Stimulated activated CD4-positive, alpha-beta T cell treated with anti-CD3 and anti-CD28 coated beads, TNF-alpha, amount 100 ng/mL, for 48 hours (primary cell): Measurements from ENCODE around the gene SDC1.

Experiments used
- DNase-seq, 3 donors: peaks; one replicate each; pipeline ENCODE4 v3.0.0-alpha.2; 2020; ENCODE audit warnings: low read depth in 3 of 3

SDC1 gene

DNA sequence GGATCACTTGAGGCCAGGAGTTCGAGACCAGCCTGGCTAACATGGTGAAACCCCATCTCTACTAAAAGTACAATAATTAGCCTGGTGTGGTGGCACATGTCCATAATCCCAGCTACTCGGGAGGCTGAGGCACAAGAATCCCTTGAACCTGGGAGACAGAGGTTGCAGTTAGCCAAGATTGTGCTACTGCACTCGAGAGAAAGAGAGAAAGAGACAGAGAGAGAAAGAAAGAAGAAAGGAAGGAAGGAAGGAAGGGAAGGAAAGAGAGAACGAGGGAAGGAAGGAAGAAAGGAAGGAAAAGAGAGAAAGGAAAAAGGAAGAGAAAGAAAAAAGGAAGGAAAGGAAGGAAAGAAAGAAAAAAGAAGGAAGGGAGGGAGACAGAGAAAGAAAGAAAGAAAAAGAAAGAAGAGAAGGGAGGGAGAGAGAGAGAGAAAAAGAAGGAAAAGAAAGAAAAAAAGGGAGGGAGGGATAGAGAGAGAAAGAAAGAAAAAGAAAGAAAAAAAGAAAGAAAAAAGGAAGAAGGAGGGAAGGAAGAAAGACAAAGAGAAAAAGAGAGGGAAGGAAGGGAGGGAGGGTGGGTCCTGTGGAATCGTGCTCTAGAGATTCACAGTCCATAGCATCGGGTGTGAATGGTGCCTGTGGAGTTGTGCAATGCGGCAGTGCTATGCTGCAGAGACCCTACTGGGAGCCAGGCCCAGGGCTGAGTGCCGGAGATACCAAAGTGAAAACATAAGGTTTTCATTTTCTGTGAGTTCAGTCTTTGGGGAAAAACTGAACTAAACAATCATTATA lies 4.6 kb upstream of the SDC1 start:
- DNase-seq: no peak

DNA sequence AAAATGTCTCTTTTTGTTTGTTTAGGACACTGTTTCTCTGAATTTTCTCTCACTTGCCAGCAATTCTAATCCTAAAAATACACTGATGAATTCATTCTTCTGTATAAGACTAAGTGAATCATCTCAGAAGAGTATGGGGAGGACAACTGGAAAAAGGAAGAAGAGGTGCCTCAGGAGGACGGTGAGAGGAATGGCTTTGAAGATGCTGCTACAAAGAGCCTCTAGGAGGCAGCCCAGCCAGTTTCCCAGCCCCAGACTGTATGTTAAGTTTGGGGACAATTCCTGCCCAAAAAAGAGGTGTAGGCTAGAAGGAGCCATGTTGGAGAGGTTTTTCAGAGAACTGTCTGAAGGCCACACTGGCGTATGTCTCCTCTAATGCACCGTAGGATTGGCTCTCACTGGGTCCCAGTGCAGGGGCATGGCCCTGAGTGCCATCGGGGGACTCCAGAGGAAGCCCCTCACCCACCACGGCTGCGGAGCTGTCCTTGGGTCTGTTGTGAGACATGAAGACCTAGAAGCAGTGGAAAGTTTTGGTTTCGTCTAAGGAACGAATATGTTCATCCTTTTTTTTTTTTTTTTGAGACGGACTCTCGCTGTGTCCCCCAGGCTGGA lies 3.1 kb upstream of the SDC1 start:
- DNase-seq: no peak

DNA sequence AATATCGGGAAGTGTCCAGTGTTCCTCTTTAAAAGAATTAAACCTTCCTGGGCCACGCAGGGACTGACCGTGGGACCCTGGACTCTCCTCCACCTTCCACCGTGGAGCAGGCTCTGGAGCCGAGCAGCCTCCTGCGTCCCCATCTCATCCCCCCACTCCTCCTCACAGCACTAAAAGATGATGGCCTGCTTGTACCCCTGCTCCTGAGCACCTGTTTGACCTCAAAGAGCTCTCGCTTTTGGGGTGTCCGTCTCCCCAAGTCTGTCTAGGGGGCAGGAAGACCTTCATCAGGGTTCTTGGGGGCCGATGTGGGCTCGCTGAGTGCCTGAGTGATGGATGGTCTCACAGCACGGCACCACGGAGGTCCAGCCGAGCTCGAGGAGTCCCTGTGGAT lies 1.2 kb upstream of the SDC1 start:
- DNase-seq: no peak

DNA sequence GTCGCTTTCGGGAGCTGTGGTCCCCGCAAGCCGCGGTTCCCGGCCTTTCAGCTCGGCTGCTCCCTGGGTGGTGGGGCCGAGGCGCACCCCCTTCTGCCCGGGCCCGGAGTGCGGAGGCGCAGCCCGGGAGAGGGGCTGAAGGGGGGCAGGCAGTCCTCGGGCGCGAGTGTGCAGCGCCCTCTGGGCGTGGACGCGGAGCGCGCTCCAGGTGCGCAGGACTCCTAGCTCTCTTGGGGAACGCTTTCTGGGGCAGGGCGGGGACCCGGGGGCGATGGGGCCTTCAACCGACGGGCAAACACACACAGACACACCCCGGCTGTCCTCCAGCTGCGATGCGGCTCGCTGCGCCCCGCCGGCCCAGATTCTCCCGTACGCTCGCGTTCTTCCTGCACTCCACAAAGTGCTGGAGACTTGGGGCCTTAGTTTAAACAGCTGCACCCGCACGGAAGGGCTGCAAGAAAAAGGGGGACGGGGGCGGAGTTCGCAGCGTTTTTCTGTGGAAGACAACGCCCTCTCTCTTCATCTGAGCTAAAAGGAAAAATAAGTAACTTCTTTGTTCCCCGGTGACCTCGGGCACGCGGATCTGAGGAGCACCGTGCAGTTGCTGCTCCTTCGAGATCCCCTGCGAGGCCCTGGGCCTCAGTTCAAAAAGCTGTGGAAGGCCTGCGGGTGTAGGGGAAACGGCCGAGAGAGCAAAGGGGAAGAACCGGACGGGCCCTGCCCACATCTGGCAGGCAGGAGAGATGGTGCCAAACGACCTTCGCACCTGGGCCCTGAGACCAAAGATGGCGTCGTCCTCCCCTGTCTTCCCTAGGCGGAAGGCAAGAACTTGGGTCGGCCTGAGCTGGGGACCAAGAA lies 593 bp upstream of the SDC1 start:
- peak in 1 of 3 donors; percentile 20 for DNase-seq

DNA sequence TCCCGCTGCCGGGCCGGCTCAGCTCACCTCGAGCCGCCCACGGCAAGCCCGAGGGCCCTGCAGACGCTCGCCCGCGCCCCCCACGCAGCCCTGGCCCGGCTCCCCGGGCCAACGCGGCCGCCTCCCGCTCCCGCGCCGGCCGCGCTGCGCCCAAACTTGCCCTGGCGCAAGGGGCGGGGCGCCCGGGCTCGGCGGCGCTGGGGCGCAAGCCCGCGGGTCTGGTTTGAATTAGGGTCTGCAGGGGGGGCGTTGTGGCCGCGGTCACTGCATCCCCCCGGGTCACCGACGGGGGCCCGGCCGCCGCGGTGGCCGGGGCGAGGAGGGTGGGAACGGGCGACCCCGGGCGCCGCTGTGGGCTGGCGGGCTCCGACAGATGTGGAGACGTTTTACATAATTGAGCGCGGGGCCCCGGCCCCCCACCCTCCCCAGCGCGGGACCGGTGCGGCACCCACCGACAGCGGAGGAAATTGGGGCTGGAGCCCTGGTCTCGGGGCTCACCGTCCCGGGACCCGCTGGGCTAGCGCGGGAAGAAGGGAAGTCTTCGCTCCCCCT lies 690 bp downstream of the SDC1 start:
- no peak for DNase-seq

- no peak for DNase-seq
Observed at GRCh38 chr2:20223407-20224163, 1.3 kb downstream of the SDC1 start.

GRCh38 chr2:20222769-20223406 lies 2.0 kb downstream of the SDC1 start:
- DNase-seq: no peak

DNA sequence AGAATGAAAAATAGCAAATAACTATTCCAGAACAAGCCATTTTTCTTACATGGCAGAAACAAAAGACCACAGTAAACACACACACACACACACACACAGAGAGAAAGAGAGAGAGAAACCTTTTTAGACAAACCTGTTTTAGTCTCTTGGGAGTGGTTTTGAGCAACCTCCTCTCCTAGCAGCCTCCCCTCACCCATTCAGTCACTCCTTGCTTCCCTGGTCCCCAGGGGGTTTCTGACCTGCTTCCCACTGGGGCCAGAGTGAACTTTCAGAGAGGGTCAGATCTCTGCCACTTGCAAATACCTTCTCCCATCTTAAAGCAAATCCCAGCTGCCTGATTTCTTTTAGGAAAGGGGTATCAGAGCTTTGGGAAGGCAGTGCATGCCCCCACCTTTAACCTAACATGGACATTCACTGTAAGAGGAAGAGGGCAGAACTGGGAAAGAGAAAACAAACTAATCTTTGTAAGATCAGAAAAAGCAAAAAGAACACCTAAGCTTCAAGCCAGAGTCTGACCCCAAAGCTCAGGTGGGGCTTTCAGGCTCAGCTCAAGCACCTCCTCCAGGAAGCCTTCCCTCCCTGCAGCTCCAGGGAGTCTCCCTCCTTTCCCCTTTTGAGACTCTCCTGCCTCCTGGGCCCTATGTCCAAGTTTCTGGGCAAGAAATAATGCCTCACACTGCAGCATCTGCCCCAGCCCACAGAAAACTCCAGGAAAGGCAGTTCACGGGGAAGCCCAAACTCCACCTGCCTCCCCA lies 2.7 kb downstream of the SDC1 start:
- no peak for DNase-seq

GRCh38 chr2:20221555-20221973 lies 3.4 kb downstream of the SDC1 start:
- DNase-seq: no peak

GRCh38 chr2:20220806-20221554 lies 4.0 kb downstream of the SDC1 start:
- no peak for DNase-seq

- DNase-seq: no peak
Observed at GRCh38 chr2:20219763-20220380, 5.1 kb downstream of the SDC1 start.

- DNase-seq: no peak
Observed at GRCh38 chr2:20218331-20219320, 6.3 kb downstream of the SDC1 start.

- DNase-seq: no peak
Observed at GRCh38 chr2:20217041-20217970, 7.6 kb downstream of the SDC1 start.

GRCh38 chr2:20216130-20217025 lies 8.6 kb downstream of the SDC1 start:
- no peak for DNase-seq

DNA sequence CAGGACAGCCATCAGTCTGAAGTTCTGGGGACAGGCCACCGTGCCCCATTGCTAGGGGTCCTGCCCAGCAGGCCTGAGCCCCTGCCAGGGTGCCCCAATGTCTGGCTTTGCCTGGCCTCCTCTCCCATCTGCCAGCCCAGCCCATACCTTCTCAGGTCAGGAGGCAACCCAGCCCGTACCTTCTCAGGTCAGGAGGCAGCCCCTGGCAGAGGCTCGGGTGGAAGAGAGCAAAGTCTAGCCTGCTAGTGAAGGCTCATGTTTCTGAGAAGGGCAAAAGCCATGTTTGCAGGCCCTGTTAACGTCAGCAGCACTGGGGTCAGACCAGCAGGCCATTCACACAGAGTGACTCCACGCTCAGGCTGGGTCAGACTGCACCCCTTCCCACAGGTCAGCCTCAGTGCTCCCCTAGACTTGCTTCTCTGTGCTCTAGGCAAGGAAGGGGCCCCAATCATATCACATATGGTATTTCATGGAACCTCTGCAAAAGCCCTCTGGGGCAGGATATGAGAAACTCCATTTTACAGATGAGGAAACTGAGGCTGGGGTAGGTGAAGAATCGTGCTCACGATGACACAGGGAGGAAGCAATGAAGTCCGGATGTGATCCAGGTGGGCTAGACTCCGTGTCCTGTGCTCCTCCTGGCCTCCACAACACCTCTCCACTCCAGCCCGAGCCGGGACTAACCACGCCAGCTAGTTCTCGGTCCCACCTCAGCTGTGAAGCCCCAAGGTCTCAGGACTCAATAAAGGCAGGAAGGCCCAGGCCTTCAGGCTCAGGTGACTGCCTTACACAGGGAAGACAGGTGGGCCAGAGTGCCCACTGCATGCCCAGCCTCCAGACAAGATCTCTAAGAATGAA lies 9.5 kb downstream of the SDC1 start:
- DNase-seq: no peak
